ENCODE data around the gene ZCCHC2. TPM values are rescaled to one million over a fixed set of nuclear protein-coding genes. Genes with fewer than 3 reads are reported as not detected.

ZCCHC2 gene
- total RNA-seq, 1 donor from 2014 or later, result 55.7 TPM

DNA sequence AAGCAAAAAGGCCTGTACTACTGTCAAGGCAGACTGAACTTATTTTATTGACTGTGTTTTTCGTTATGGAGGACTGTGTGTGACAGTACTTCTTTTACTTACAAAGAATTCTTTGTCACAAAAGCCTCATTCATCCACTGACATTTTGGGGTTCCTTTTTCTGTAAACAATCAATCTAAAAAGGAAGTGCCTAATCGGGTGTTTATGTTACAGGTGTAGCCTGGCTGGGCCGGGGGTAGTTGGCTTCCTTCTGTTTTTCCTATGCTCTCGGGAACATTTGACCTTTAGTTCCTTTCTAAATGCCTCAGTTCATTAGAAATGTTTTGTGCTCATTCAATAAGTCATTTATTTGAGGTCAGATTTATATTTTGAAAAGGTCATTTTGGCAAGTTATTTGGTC is 8.3 kb downstream of the ZCCHC2 start:
- Mint-ChIP-seq H3K27ac (peak overlapping the region; percentile 31), H3K27me3 (ENCODE audit: insufficient read depth) (no peaks in the 10 kb centered on the region), H3K9me3 (no peaks in the 10 kb centered on the region), H3K36me3 (ENCODE audit: low read depth) (peaks cover 13% of the 10 kb centered on the region), H3K4me3 (no peak overlapping the region), H3K4me1 (ENCODE audit: low read depth) (peaks cover 57% of the 10 kb centered on the region)
- intact Hi-C loops (cut with micrococcal nuclease), result no loop called here
- no peak for DNase-seq (ENCODE audit: low spot score)

DNA sequence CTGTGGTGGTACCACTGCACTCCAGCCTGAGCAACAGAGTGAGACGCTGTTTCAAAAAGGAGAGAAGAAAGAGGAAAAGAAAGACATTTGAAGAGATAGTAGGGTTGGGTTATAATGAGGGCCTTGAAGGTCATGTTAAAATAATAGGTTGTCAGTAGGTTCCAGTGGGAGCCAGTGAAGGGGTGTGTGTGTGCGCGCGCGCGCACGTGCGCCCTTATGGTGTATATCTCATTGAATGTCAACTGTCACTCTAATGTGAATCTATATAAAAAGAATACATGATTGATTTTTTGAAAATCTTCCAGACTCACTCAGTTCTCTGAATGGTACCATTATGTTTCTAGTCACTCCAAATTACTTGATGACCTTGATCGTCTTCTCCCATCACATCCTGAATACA is 9.1 kb downstream of the ZCCHC2 start:
- intact Hi-C loops (cut with micrococcal nuclease), result no loop called here
- no peaks in the 10 kb centered on the region for H3K9me3 Mint-ChIP-seq
- peak overlapping the region; percentile 50 for H3K27ac Mint-ChIP-seq
- peaks cover 64% of the 10 kb centered on the region for H3K4me1 Mint-ChIP-seq (ENCODE audit: low read depth)
- DNase-seq (ENCODE audit: low spot score), result no peak
- H3K36me3 Mint-ChIP-seq (ENCODE audit: low read depth), result peaks cover 12% of the 10 kb centered on the region
- H3K4me3 Mint-ChIP-seq, result no peak overlapping the region
- no peaks in the 10 kb centered on the region for H3K27me3 Mint-ChIP-seq (ENCODE audit: insufficient read depth)

- Mint-ChIP-seq H3K9me3 (no peaks in the 10 kb centered on the region), H3K27me3 (ENCODE audit: insufficient read depth) (no peaks in the 10 kb centered on the region), H3K36me3 (ENCODE audit: low read depth) (peaks cover 14% of the 10 kb centered on the region), H3K4me3 (no peak overlapping the region), H3K27ac (no peak overlapping the region), H3K4me1 (ENCODE audit: low read depth) (peaks cover 60% of the 10 kb centered on the region)
- no peak for DNase-seq (ENCODE audit: low spot score)
- intact Hi-C loops (cut with micrococcal nuclease), result no loop called here
These were observed 13.2 kb downstream of the ZCCHC2 start for GRCh38 chr18:62536005-62536404.

DNA sequence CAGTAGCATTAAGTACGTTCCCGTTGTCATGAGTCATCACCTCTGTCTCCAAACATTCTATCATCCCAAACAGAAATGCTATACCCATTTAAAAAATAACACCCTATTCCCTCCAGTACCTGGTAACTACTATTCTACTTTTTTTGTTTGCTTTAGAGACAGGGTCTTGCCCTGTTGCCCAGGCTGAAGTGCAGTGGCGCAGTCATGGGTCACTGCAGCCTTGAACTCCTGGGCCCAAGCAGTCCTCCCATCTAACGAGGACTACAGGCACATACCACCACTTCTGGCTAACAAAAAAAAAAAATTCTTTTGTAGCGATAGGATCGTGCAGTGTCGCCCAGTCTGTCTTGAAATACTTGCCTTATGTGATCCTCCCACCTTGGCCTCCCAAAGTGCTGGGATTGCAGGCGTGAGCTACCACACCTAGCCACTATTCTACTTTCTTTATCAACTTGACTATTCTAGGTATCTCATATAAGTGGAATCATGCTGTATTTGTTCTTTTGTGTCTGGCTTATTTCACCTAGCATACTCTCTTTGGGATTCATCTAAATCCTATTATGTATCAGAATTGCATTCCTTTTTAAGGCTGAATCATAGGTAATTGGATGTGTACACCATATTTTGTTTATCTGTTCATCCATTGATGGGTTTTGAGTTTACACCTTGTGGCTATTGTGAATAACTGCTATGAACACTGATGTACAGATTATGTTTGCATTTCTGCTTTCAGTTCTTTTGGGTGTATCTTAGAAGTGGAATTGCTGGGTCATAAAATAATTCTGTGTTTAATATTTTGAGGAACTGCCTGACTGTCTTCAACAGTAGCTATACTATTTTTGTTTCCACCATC is 14.4 kb downstream of the ZCCHC2 start:
- Mint-ChIP-seq H3K4me3 (no peak overlapping the region), H3K4me1 (ENCODE audit: low read depth) (peaks cover 49% of the 10 kb centered on the region), H3K36me3 (ENCODE audit: low read depth) (peaks cover 19% of the 10 kb centered on the region), H3K27ac (no peak overlapping the region), H3K9me3 (no peaks in the 10 kb centered on the region), H3K27me3 (ENCODE audit: insufficient read depth) (no peaks in the 10 kb centered on the region)
- DNase-seq (ENCODE audit: low spot score), result no peak
- intact Hi-C loops (cut with micrococcal nuclease), result no loop called here

DNA sequence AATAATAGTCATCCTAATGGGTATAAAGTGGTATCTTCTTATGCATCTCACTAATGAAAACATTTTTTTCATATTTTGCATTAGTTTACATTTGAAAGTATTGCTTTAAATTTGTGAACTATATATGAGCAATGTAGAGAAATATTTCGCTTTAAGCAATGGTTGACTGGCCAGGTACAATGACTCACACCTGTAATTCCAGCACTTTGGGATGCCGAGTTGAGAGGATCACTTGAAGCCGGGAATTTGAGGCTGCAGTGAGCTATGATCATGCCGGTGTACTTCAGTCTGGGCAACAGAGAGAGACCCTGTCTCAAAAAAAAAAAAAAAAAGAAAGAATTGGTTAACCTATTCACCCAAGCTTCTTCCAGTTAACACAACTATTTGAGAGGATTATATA is 15.1 kb downstream of the ZCCHC2 start:
- H3K4me3 Mint-ChIP-seq, result no peak overlapping the region
- DNase-seq (ENCODE audit: low spot score), result no peak
- intact Hi-C loops (cut with micrococcal nuclease), result no loop called here
- no peak overlapping the region for H3K27ac Mint-ChIP-seq
- H3K36me3 Mint-ChIP-seq (ENCODE audit: low read depth), result peaks cover 21% of the 10 kb centered on the region
- peaks cover 47% of the 10 kb centered on the region for H3K4me1 Mint-ChIP-seq (ENCODE audit: low read depth)
- H3K9me3 Mint-ChIP-seq, result no peaks in the 10 kb centered on the region
- no peaks in the 10 kb centered on the region for H3K27me3 Mint-ChIP-seq (ENCODE audit: insufficient read depth)

GRCh38 chr18:62538881-62539280 is 16.1 kb downstream of the ZCCHC2 start:
- H3K27ac Mint-ChIP-seq, result no peak overlapping the region
- intact Hi-C loops (cut with micrococcal nuclease), result no loop called here
- no peaks in the 10 kb centered on the region for H3K9me3 Mint-ChIP-seq
- no peaks in the 10 kb centered on the region for H3K27me3 Mint-ChIP-seq (ENCODE audit: insufficient read depth)
- H3K4me1 Mint-ChIP-seq (ENCODE audit: low read depth), result peaks cover 53% of the 10 kb centered on the region
- H3K36me3 Mint-ChIP-seq (ENCODE audit: low read depth), result peaks cover 29% of the 10 kb centered on the region
- no peak for DNase-seq (ENCODE audit: low spot score)
- no peak overlapping the region for H3K4me3 Mint-ChIP-seq

DNA sequence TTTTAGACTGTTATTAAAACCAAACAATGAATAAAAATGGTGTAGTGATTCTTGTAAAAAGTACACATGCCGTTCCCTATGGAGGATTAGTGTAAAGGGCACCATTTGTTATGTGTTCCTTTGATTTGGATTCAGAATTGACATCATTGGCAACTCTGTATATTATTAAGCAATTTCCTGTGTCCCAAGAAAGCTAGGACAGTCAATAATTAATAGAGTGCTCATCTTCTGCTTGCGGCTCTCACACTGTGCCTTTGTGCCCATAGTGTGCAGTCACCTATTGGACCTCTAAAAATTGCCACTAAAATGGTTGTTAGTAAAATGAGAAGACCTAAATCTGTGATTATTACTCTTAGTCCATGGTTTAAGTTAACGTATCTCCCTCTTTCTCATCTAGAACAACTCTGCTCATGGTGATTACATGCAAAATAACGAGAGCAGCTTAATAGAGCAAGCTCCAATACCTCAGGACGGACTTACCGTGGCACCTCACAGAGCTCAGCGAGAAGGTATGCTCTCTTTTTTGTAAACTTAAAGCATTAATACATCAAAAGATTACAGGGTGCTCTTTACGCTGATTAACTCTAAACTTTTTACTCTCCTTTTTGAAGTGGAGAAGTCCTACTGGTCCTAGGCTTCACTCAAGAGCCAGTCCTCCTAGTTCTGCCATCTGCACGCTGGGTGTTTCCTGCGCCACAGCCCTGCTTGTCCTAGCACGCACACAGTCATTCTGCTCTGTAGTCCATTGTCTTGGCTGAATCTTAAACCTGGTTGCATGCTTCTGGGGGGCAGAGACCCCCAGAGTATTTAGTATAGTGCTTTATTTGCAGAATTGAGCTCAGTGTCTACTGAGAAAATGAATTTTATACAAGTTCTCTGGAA is 16.7 kb downstream of the ZCCHC2 start:
- H3K9me3 Mint-ChIP-seq, result no peaks in the 10 kb centered on the region
- intact Hi-C loops (cut with micrococcal nuclease), result no loop called here
- H3K36me3 Mint-ChIP-seq (ENCODE audit: low read depth), result peaks cover 29% of the 10 kb centered on the region
- H3K4me1 Mint-ChIP-seq (ENCODE audit: low read depth), result peaks cover 47% of the 10 kb centered on the region
- H3K4me3 Mint-ChIP-seq, result no peak overlapping the region
- no peak for DNase-seq (ENCODE audit: low spot score)
- no peak overlapping the region for H3K27ac Mint-ChIP-seq
- no peaks in the 10 kb centered on the region for H3K27me3 Mint-ChIP-seq (ENCODE audit: insufficient read depth)

DNA sequence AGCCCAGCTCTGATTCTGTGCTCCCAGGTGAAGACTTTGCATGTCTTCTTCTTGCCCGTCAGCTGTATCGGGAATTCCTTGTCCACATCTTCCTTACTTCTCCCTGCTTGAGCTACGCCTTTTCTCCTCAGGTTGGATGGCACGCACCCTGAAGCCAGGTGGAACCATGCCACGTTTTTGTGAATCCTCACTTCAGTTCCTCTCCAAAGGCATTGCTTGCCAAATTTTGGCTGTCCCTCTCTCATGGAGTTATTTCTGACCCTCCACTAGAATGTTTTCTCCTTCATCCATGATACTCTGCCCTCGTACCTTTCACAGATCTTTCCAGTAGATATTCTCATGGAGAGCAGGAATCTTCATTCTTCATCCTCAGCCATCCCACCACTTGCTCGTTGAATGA is 20.2 kb downstream of the ZCCHC2 start:
- Mint-ChIP-seq H3K4me3 (no peak overlapping the region), H3K27ac (no peak overlapping the region), H3K36me3 (ENCODE audit: low read depth) (peaks cover 51% of the 10 kb centered on the region), H3K4me1 (ENCODE audit: low read depth) (peaks cover 19% of the 10 kb centered on the region), H3K9me3 (no peaks in the 10 kb centered on the region), H3K27me3 (ENCODE audit: insufficient read depth) (no peaks in the 10 kb centered on the region)
- no peak for DNase-seq (ENCODE audit: low spot score)
- intact Hi-C loops (cut with micrococcal nuclease), result no loop called here

GRCh38 chr18:62545098-62545497 is 22.3 kb downstream of the ZCCHC2 start:
- H3K27ac Mint-ChIP-seq, result peak overlapping the region; percentile 11
- DNase-seq (ENCODE audit: low spot score), result no peak
- peaks cover 8% of the 10 kb centered on the region for H3K4me1 Mint-ChIP-seq (ENCODE audit: low read depth)
- no peaks in the 10 kb centered on the region for H3K27me3 Mint-ChIP-seq (ENCODE audit: insufficient read depth)
- no peak overlapping the region for H3K4me3 Mint-ChIP-seq
- intact Hi-C loops (cut with micrococcal nuclease), result no loop called here
- peaks cover 57% of the 10 kb centered on the region for H3K36me3 Mint-ChIP-seq (ENCODE audit: low read depth)
- no peaks in the 10 kb centered on the region for H3K9me3 Mint-ChIP-seq

- peaks cover 10% of the 10 kb centered on the region for H3K4me1 Mint-ChIP-seq (ENCODE audit: low read depth)
- peaks cover 57% of the 10 kb centered on the region for H3K36me3 Mint-ChIP-seq (ENCODE audit: low read depth)
- H3K27me3 Mint-ChIP-seq (ENCODE audit: insufficient read depth), result no peaks in the 10 kb centered on the region
- intact Hi-C loops (cut with micrococcal nuclease), result no loop called here
- no peaks in the 10 kb centered on the region for H3K9me3 Mint-ChIP-seq
- no peak for DNase-seq (ENCODE audit: low spot score)
- no peak overlapping the region for H3K4me3 Mint-ChIP-seq
- peak overlapping the region; percentile 46 for H3K27ac Mint-ChIP-seq
These were observed 26.9 kb downstream of the ZCCHC2 start for GRCh38 chr18:62549755-62550154.

- Mint-ChIP-seq H3K36me3 (ENCODE audit: low read depth) (peaks cover 50% of the 10 kb centered on the region), H3K27me3 (ENCODE audit: insufficient read depth) (no peaks in the 10 kb centered on the region), H3K4me3 (no peak overlapping the region), H3K4me1 (ENCODE audit: low read depth) (peaks cover 15% of the 10 kb centered on the region), H3K9me3 (no peaks in the 10 kb centered on the region), H3K27ac (peak overlapping the region; percentile 27)
- intact Hi-C loops (cut with micrococcal nuclease), result no loop called here
- no peak for DNase-seq (ENCODE audit: low spot score)
These were observed 27.9 kb downstream of the ZCCHC2 start for GRCh38 chr18:62550746-62551145.

GRCh38 chr18:62551972-62552513 is 29.2 kb downstream of the ZCCHC2 start:
- H3K4me1 Mint-ChIP-seq (ENCODE audit: low read depth), result peaks cover 19% of the 10 kb centered on the region
- intact Hi-C loops (cut with micrococcal nuclease), result no loop called here
- peaks cover 45% of the 10 kb centered on the region for H3K36me3 Mint-ChIP-seq (ENCODE audit: low read depth)
- no peaks in the 10 kb centered on the region for H3K9me3 Mint-ChIP-seq
- DNase-seq (ENCODE audit: low spot score), result no peak
- H3K4me3 Mint-ChIP-seq, result no peak overlapping the region
- no peaks in the 10 kb centered on the region for H3K27me3 Mint-ChIP-seq (ENCODE audit: insufficient read depth)
- no peak overlapping the region for H3K27ac Mint-ChIP-seq

Data from activated T-helper 1 cell treated with anti-CD3 and anti-CD28 coated beads, Interleukin-12 subunit alpha, Interleukin-12 subunit beta, Interleukin-2, Interleukin-4 antibody, amounts not matched to agents 30 ng/mL and 10 ng/mL and 1 ng/mL, durations not matched to agents 14 hours and 24 hours and 36 hours (primary cell).